HepG2 (cell line): Measurements from ENCODE around the gene RTL3. TPM values are rescaled to one million over a fixed set of nuclear protein-coding genes. Genes with fewer than 3 reads are reported as not detected.

ENCODE experiments used
- ATAC-seq: fragments of 200-7000 bp; cut with Tn5 transposase; 3 replicates; pipeline ENCODE4 v1.9.1; 2020; ENCODE audit warnings: mild to moderate bottlenecking, moderate library complexity
- BruUV-seq: library from RNA; stranded (reverse); fragments of 400-500 nt; replicated peaks from 2 replicates; lab custom pipeline; 2021; lab: Mats Ljungman, UMichigan
- CTCF ChIA-PET: fragments of 300-600 bp; formaldehyde crosslinking; extraction: SDS; loops from one replicate; lab custom pipeline; 2021; ENCODE audit warnings: low total read pairs, inconsistent platforms, low intra/inter-chr PET ratio; lab: Yijun Ruan, JAX
- POLR2A ChIA-PET: fragments of 350-600 bp; sonication (Branson Sonifier 250); formaldehyde crosslinking; loops from one replicate; lab custom pipeline; 2020; ENCODE audit warnings: antibody characterized with exemption, inconsistent platforms; lab: Yijun Ruan, JAX
- DNase-seq: peaks from one replicate; pipeline ENCODE4 v3.0.0-alpha.2; 2015; ENCODE audit warnings: low spot score
- FAIRE-seq: peaks from 3 replicates; lab custom pipeline; 2011; peaks lifted over from hg19 to GRCh38; lab: Jason Lieb, UNC
- H2AFZ ChIP-seq: one replicate; pipeline ENCODE4 v1.6.1; 2011; ENCODE audit warnings: low read length, inconsistent platforms
- H3K27ac ChIP-seq: fragments of 300-600 bp; 3 replicates; pipeline ENCODE4 v1.8.0; 2011; ENCODE audit warnings: mixed run types, mild to moderate bottlenecking, mixed read lengths, low read length, inconsistent platforms; ENCODE audit not compliant: insufficient read depth; ENCODE audit errors: extremely low read length
- H3K27me3 ChIP-seq, 2 experiments: fragments of 200-600 bp in 1 of 2; 2 replicates in 1 of 2; 3 replicates in 1 of 2; pipeline versions ENCODE4 v1.6.0 to v1.8.0; 2011; ENCODE audit warnings: low read length in 2 of 2, mild to moderate bottlenecking in 2 of 2, moderate library complexity in 2 of 2, inconsistent platforms in 1 of 2; ENCODE audit not compliant: insufficient read depth in 2 of 2, control insufficient read depth in 1 of 2
- H3K36me3 ChIP-seq, 2 experiments: fragments of 200-600 bp in 1 of 2; replicated peaks in 1 of 2; 2 replicates in 1 of 2; 3 replicates in 1 of 2; pipeline versions ENCODE4 v1.5.1 to v1.8.0; 2011; ENCODE audit warnings: low read length in 2 of 2, inconsistent platforms in 1 of 2; ENCODE audit not compliant: insufficient read depth in 2 of 2, control insufficient read depth in 1 of 2
- H3K4me1 ChIP-seq: 2 replicates; pipeline ENCODE4 v1.5.1; 2012; ENCODE audit warnings: low read length, inconsistent platforms; ENCODE audit not compliant: insufficient read depth
- H3K4me2 ChIP-seq: 2 replicates; pipeline ENCODE4 v1.6.0; 2011; ENCODE audit warnings: low read depth, low read length, inconsistent platforms
- H3K4me3 ChIP-seq, 3 experiments: fragments of 200-600 bp in 1 of 3; sonication (generic), shearing (Covaris generic) in 1 of 3; replicated peaks in 1 of 3; 2 replicates each; pipeline ENCODE4 v1.5.1; 2011 to 2016; ENCODE audit warnings: low read length in 3 of 3, inconsistent platforms in 2 of 3, low read depth in 2 of 3, mild to moderate bottlenecking in 2 of 3, control low read depth in 1 of 3, mixed read lengths in 1 of 3; ENCODE audit not compliant: insufficient read depth in 1 of 3
- H3K79me2 ChIP-seq: one replicate; pipeline ENCODE4 v1.6.1; 2011; ENCODE audit warnings: low read length, inconsistent platforms; ENCODE audit not compliant: insufficient read depth
- H3K9ac ChIP-seq: 2 replicates; pipeline ENCODE4 v1.6.0; 2011; ENCODE audit warnings: mild to moderate bottlenecking, low read depth, low read length, inconsistent platforms; ENCODE audit not compliant: insufficient read depth
- H3K9me3 ChIP-seq: 2 replicates; pipeline ENCODE4 v1.5.1; 2012; ENCODE audit warnings: mild to moderate bottlenecking, low read length
- H4K20me1 ChIP-seq: 2 replicates; pipeline ENCODE4 v1.6.0; 2011; ENCODE audit warnings: inconsistent platforms, mild to moderate bottlenecking, low read length, moderate library complexity; ENCODE audit not compliant: insufficient read depth
- ARID4A ChIP-seq: sonication (generic); formaldehyde crosslinking; IDR thresholded peaks from 2 replicates; pipeline ENCODE4 v1.5.0; 2020; ENCODE audit warnings: mild to moderate bottlenecking, missing genetic modification reagents, borderline replicate concordance
- CENPX ChIP-seq: sonication (generic); formaldehyde crosslinking; IDR thresholded peaks from 2 replicates; pipeline ENCODE4 v1.9.0; 2021; ENCODE audit warnings: mild to moderate bottlenecking, missing genetic modification reagents, moderate library complexity
- CSRNP1 ChIP-seq: sonication (generic); formaldehyde crosslinking; IDR thresholded peaks from 2 replicates; pipeline ENCODE4 v1.8.1; 2023; ENCODE audit warnings: mild to moderate bottlenecking, missing genetic modification reagents
- EEA1 ChIP-seq: sonication (generic); formaldehyde crosslinking; IDR thresholded peaks from 2 replicates; pipeline ENCODE4 v1.5.1; 2020; ENCODE audit warnings: mild to moderate bottlenecking, missing genetic modification reagents, borderline replicate concordance
- IRF2 ChIP-seq: IDR thresholded peaks from 2 replicates; pipeline ENCODE4 v1.6.1; 2018; ENCODE audit warnings: missing genetic modification reagents, missing compliant biosample characterization
- NAIF1 ChIP-seq: sonication (generic); formaldehyde crosslinking; IDR thresholded peaks from 2 replicates; pipeline ENCODE4 v1.5.0; 2020; ENCODE audit warnings: mild to moderate bottlenecking, missing genetic modification reagents, borderline replicate concordance
- PRDM4 ChIP-seq: sonication (generic); formaldehyde crosslinking; IDR thresholded peaks from 2 replicates; pipeline ENCODE4 v1.9.0; 2021; ENCODE audit warnings: missing genetic modification reagents, borderline replicate concordance
- SRSF4 ChIP-seq: fragments of 200-400 bp; formaldehyde crosslinking; IDR thresholded peaks from one replicate; pipeline ENCODE4 v1.6.1; 2018; ENCODE audit warnings: mild to moderate bottlenecking, low read depth, low read length, moderate library complexity; ENCODE audit not compliant: poor library complexity, severe bottlenecking
- ZNF136 ChIP-seq: sonication (generic); formaldehyde crosslinking; IDR thresholded peaks from 2 replicates; pipeline ENCODE4 v1.8.1; 2022; ENCODE audit warnings: low read depth, mild to moderate bottlenecking, moderate library complexity, missing genetic modification reagents
- WGBS: methylation state at CpG from one replicate; pipeline ENCODE4 v1.1.6; 2017; ENCODE audit warnings: low lambda C conversion rate; 5-methylcytosine and 5-hydroxymethylcytosine counted together
- in situ Hi-C: cut with HindIII; loops from 2 replicates; pipeline ENCODE4 v1.10.0; 2017; ENCODE audit warnings: low pct_unique_long_range_greater_than_20kb; ENCODE audit not compliant: extremely low pct_ligation_motif_present
- intact Hi-C: fragments of 100-400 bp; cut with micrococcal nuclease; formaldehyde crosslinking; loops from one replicate; pipeline ENCODE4 v1.10.0; 2022; ENCODE audit not compliant: unreplicated experiment
- polyA plus RNA-seq, 8 experiments: library from polyadenylated mRNA; depleted of rRNA in 3 of 8; stranded (reverse) in 7 of 8; unstranded in 1 of 8; fragments of >200 nt; fragmentation: Illumina TruSeq in 4 of 8; extraction: Trizol in 4 of 8; gene quantifications; 2 replicates each; pipeline versions ENCODE4 v1.2.1 to v1.2.3, GENCODE V29; 2011 to 2016; ENCODE audit warnings: low read depth in 4 of 8, missing spikeins in 1 of 8, mixed read lengths in 1 of 8; ENCODE audit not compliant: insufficient read depth in 1 of 8
- total RNA-seq, 5 experiments: library from RNA; depleted of rRNA; stranded (reverse); fragments of >200 nt; fragmentation: Illumina TruSeq; extraction: Trizol; gene quantifications; 2 replicates each; pipeline ENCODE4 v1.2.3, GENCODE V29; 2016; ENCODE audit warnings: low read depth in 1 of 5
- TF ChIP-seq, protein P1 (sequence below): sonication (generic); formaldehyde crosslinking; IDR thresholded peaks from 2 replicates; pipeline ENCODE4 v1.8.0; 2022; ENCODE audit warnings: mild to moderate bottlenecking, missing genetic modification reagents, moderate library complexity

RTL3 gene
- total and polyA plus RNA-seq, 2 of the 13 experiments (the other 11 are each of a cell fraction or from before 2014, with no cell fraction given): not detected

- TF ChIP-seq PRDM4 (CRISPR knock-in tag): no peak
- TF ChIP-seq NAIF1 (CRISPR knock-in tag): no peak
- no peak for TF ChIP-seq EEA1 (CRISPR knock-in tag)
- no peak for TF ChIP-seq CSRNP1 (CRISPR knock-in tag)
These were observed 714 bp downstream of the RTL3 start (continued) for GRCh38 chrX:78658414-78658813.

- Histone ChIP-seq H3K4me1 (peaks cover 29% of the 10 kb centered on the region), H3K27me3 (no peaks in the 10 kb centered on the region), H3K9me3 (no peaks in the 10 kb centered on the region), H3K79me2 (no peaks in the 10 kb centered on the region), H3K36me3 (no peaks in the 10 kb centered on the region), H3K4me2 (no peak overlapping the region), H3K9ac (no peak overlapping the region), H4K20me1 (no peaks in the 10 kb centered on the region), H2AFZ (no peak overlapping the region), H3K27ac (no peak overlapping the region), H3K4me3 (no peak overlapping the region)
- in situ Hi-C loops: no loop called here
- CTCF ChIA-PET: no interaction called here
- WGBS: 84% methylated on average over 1 of the region's 1 CpG
- no peak for ATAC-seq
- intact Hi-C loops: no loop called here
- POLR2A ChIA-PET: no interaction called here
- no TSS peak for BruUV-seq
- DNase-seq: no peak
- no peak for FAIRE-seq
- TF ChIP-seq IRF2 (CRISPR knock-in tag) (no peak), SRSF4 (no peak), ARID4A (no peak), ZNF136 (CRISPR knock-in tag) (no peak), CENPX (CRISPR knock-in tag) (no peak)
- TF ChIP-seq, protein P1, sequence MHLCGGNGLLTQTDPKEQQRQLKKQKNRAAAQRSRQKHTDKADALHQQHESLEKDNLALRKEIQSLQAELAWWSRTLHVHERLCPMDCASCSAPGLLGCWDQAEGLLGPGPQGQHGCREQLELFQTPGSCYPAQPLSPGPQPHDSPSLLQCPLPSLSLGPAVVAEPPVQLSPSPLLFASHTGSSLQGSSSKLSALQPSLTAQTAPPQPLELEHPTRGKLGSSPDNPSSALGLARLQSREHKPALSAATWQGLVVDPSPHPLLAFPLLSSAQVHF (CRISPR knock-in tag): no peak
These were observed 3.5 kb downstream of the RTL3 start for GRCh38 chrX:78655642-78656041.
